ENCODE data around the gene ZDHHC11.

The ZDHHC11 gene

GRCh38 chr5:891117-891836, 40.5 kb upstream of the ZDHHC11 start:
- TF ChIP-seq SIN3A (IDR thresholded peaks at IDR 0.05; ENCODE audit: borderline replicate concordance, insufficient read depth, low read length) (no peak), FOXP2 (optimal IDR thresholded peaks at IDR 0.05; ENCODE audit: borderline replicate concordance, extremely low read depth, extremely low read length, insufficient read depth) (no peak), TAF1 (IDR thresholded peaks at IDR 0.05; ENCODE audit: borderline replicate concordance, insufficient read depth, low read length) (no peak), POLR2AphosphoS5 (IDR thresholded peaks at IDR 0.05; ENCODE audit: low read depth, low read length) (no peak), REST (IDR thresholded peaks at IDR 0.05; ENCODE audit: insufficient read depth in 1 of 2, low read depth in 2 of 2, low read length in 2 of 2) (no peak)

- no peak for TF ChIP-seq TAF1 (IDR thresholded peaks at IDR 0.05; ENCODE audit: borderline replicate concordance, insufficient read depth, low read length)
- no peak for TF ChIP-seq POLR2AphosphoS5 (IDR thresholded peaks at IDR 0.05; ENCODE audit: low read depth, low read length)
- no peak for TF ChIP-seq SIN3A (IDR thresholded peaks at IDR 0.05; ENCODE audit: borderline replicate concordance, insufficient read depth, low read length)
- no peak for TF ChIP-seq FOXP2 (optimal IDR thresholded peaks at IDR 0.05; ENCODE audit: borderline replicate concordance, extremely low read depth, extremely low read length, insufficient read depth)
- TF ChIP-seq REST (IDR thresholded peaks at IDR 0.05; ENCODE audit: insufficient read depth in 1 of 2, low read depth in 2 of 2, low read length in 2 of 2), result no peak
Observed at GRCh38 chr5:889075-889710, 38.4 kb upstream of the ZDHHC11 start.

- TF ChIP-seq TAF1 (IDR thresholded peaks at IDR 0.05; ENCODE audit: borderline replicate concordance, insufficient read depth, low read length) (no peak), REST (IDR thresholded peaks at IDR 0.05; ENCODE audit: insufficient read depth in 1 of 2, low read depth in 2 of 2, low read length in 2 of 2) (no peak), POLR2AphosphoS5 (IDR thresholded peaks at IDR 0.05; ENCODE audit: low read depth, low read length) (no peak), FOXP2 (optimal IDR thresholded peaks at IDR 0.05; ENCODE audit: borderline replicate concordance, extremely low read depth, extremely low read length, insufficient read depth) (no peak)
Observed at GRCh38 chr5:888638-889035, 37.9 kb upstream of the ZDHHC11 start.

GRCh38 chr5:887947-888637, 37.3 kb upstream of the ZDHHC11 start:
- no peak for TF ChIP-seq TAF1 (IDR thresholded peaks at IDR 0.05; ENCODE audit: borderline replicate concordance, insufficient read depth, low read length)
- no peak for TF ChIP-seq REST (IDR thresholded peaks at IDR 0.05; ENCODE audit: insufficient read depth in 1 of 2, low read depth in 2 of 2, low read length in 2 of 2)
- no peak for TF ChIP-seq SIN3A (IDR thresholded peaks at IDR 0.05; ENCODE audit: borderline replicate concordance, insufficient read depth, low read length)
- no peak for TF ChIP-seq FOXP2 (optimal IDR thresholded peaks at IDR 0.05; ENCODE audit: borderline replicate concordance, extremely low read depth, extremely low read length, insufficient read depth)
- TF ChIP-seq POLR2AphosphoS5 (IDR thresholded peaks at IDR 0.05; ENCODE audit: low read depth, low read length), result no peak
